Measurements from ENCODE around the gene TMIGD3. TPM values are rescaled to one million over a fixed set of nuclear protein-coding genes. Genes with fewer than 3 reads are reported as not detected.

TMIGD3 gene
- total RNA-seq, 1 experiment from 2014 or later: 0.88 TPM

GRCh38 chr1:111463029-111463683 lies 40.3 kb downstream of the TMIGD3 start:
- intact Hi-C loops (cut with micrococcal nuclease; ENCODE audit: unreplicated experiment): no loop called here
- Histone ChIP-seq H3K4me1 (peaks cover 4% of the 10 kb centered on the region; the same call in 1 of the 2 replicates), H3K9me3 (no peaks in the 10 kb centered on the region), H3K36me3 (ENCODE audit: control insufficient read depth, insufficient read depth, low read length) (no peaks in the 10 kb centered on the region), H3K27me3 (replicated peaks; ENCODE audit: control insufficient read depth, insufficient read depth, low read length) (no peaks in the 10 kb centered on the region), H3K4me3 (ENCODE audit: low read depth, low read length) (no peak overlapping the region)
- ChIA-PET POLR2A (no interaction called here), CTCF (no interaction called here)
- BruUV-seq (replicated peaks): no TSS peak
- H3K4me1 Mint-ChIP-seq (ENCODE audit: low read depth, unreplicated experiment): peaks cover 14% of the 10 kb centered on the region
- DNase-seq: no peak
- H3K9me3 Mint-ChIP-seq (ENCODE audit: unreplicated experiment): no peaks in the 10 kb centered on the region
- TF ChIP-seq, protein P1, sequence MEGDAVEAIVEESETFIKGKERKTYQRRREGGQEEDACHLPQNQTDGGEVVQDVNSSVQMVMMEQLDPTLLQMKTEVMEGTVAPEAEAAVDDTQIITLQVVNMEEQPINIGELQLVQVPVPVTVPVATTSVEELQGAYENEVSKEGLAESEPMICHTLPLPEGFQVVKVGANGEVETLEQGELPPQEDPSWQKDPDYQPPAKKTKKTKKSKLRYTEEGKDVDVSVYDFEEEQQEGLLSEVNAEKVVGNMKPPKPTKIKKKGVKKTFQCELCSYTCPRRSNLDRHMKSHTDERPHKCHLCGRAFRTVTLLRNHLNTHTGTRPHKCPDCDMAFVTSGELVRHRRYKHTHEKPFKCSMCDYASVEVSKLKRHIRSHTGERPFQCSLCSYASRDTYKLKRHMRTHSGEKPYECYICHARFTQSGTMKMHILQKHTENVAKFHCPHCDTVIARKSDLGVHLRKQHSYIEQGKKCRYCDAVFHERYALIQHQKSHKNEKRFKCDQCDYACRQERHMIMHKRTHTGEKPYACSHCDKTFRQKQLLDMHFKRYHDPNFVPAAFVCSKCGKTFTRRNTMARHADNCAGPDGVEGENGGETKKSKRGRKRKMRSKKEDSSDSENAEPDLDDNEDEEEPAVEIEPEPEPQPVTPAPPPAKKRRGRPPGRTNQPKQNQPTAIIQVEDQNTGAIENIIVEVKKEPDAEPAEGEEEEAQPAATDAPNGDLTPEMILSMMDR (IDR thresholded peaks at IDR 0.05; ENCODE audit: insufficient read depth in 1 of 2, low read depth in 1 of 2, low read length in 1 of 2, severe bottlenecking in 1 of 2, unreplicated experiment in 1 of 2): no peak
- no peak overlapping the region for H3K4me3 Mint-ChIP-seq (ENCODE audit: unreplicated experiment)
- H3K27ac Mint-ChIP-seq (ENCODE audit: unreplicated experiment): no peak overlapping the region
- H3K27me3 Mint-ChIP-seq (ENCODE audit: insufficient read depth, unreplicated experiment): no peaks in the 10 kb centered on the region
- H3K36me3 Mint-ChIP-seq (ENCODE audit: insufficient read depth, unreplicated experiment): peaks cover 7% of the 10 kb centered on the region

DNA sequence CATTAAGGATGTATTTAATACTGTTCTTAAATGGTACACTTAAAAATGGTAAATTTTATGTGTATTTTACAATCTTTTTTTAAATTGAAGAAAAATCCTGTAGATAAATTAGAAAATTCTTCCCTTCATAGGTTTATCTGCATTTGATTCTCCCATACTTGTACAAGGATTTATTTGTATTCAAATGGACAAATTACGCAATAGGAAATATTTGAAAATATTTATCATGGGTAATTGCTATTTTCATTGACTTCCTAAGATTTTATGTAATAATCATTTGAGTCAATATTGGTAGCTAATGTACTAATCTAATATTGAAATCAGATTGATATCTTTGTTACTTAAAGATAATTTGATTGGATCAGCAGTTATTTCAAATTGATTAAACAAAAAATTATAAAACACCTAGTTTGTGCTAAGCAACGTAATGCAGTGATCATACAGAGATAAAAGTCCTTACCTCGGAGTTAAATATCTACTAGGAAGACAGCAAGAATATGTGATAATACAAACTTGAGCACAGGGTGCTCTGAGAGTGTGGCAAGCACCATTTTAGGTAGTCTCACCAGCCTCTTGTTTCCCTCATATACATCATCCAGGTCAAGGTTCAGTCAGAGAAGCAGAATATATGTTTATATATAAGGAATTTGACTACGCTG lies 40.9 kb downstream of the TMIGD3 start:
- H3K4me3 ChIP-seq (ENCODE audit: low read depth, low read length): no peak overlapping the region
- DNase-seq: no peak
- intact Hi-C loops (cut with micrococcal nuclease; ENCODE audit: unreplicated experiment): no loop called here
- TF ChIP-seq, protein P1 (IDR thresholded peaks at IDR 0.05; ENCODE audit: insufficient read depth in 1 of 2, low read depth in 1 of 2, low read length in 1 of 2, severe bottlenecking in 1 of 2, unreplicated experiment in 1 of 2): no peak
- H3K27me3 ChIP-seq (replicated peaks; ENCODE audit: control insufficient read depth, insufficient read depth, low read length): no peaks in the 10 kb centered on the region
- Mint-ChIP-seq H3K4me1 (ENCODE audit: low read depth, unreplicated experiment) (peaks cover 14% of the 10 kb centered on the region), H3K36me3 (ENCODE audit: insufficient read depth, unreplicated experiment) (peaks cover 13% of the 10 kb centered on the region), H3K27me3 (ENCODE audit: insufficient read depth, unreplicated experiment) (no peaks in the 10 kb centered on the region), H3K4me3 (ENCODE audit: unreplicated experiment) (no peak overlapping the region), H3K9me3 (ENCODE audit: unreplicated experiment) (no peaks in the 10 kb centered on the region), H3K27ac (ENCODE audit: unreplicated experiment) (no peak overlapping the region)
- no peaks in the 10 kb centered on the region for H3K36me3 ChIP-seq (ENCODE audit: control insufficient read depth, insufficient read depth, low read length)
- no TSS peak for BruUV-seq (replicated peaks)
- no peaks in the 10 kb centered on the region for H3K9me3 ChIP-seq
- H3K4me1 ChIP-seq: peaks cover 4% of the 10 kb centered on the region; the same call in 1 of the 2 replicates
- ChIA-PET POLR2A (no interaction called here), CTCF (no interaction called here)

- no peak overlapping the region for H3K4me3 Mint-ChIP-seq (ENCODE audit: unreplicated experiment)
- H3K36me3 ChIP-seq (ENCODE audit: control insufficient read depth, insufficient read depth, low read length): no peaks in the 10 kb centered on the region
- CTCF ChIA-PET: no interaction called here
- no peaks in the 10 kb centered on the region for H3K9me3 Mint-ChIP-seq (ENCODE audit: unreplicated experiment)
- no peak for DNase-seq
- no peak overlapping the region for H3K4me3 ChIP-seq (ENCODE audit: low read depth, low read length)
- peaks cover 4% of the 10 kb centered on the region; the same call in 1 of the 2 replicates for H3K4me1 ChIP-seq
- peaks cover 14% of the 10 kb centered on the region for H3K4me1 Mint-ChIP-seq (ENCODE audit: low read depth, unreplicated experiment)
- peaks cover 21% of the 10 kb centered on the region for H3K36me3 Mint-ChIP-seq (ENCODE audit: insufficient read depth, unreplicated experiment)
- TF ChIP-seq, protein P1 (IDR thresholded peaks at IDR 0.05; ENCODE audit: insufficient read depth in 1 of 2, low read depth in 1 of 2, low read length in 1 of 2, severe bottlenecking in 1 of 2, unreplicated experiment in 1 of 2): no peak
- H3K27me3 Mint-ChIP-seq (ENCODE audit: insufficient read depth, unreplicated experiment): no peaks in the 10 kb centered on the region
- H3K9me3 ChIP-seq: no peaks in the 10 kb centered on the region
- intact Hi-C loops (cut with micrococcal nuclease; ENCODE audit: unreplicated experiment): no loop called here
- H3K27ac Mint-ChIP-seq (ENCODE audit: unreplicated experiment): no peak overlapping the region
- H3K27me3 ChIP-seq (replicated peaks; ENCODE audit: control insufficient read depth, insufficient read depth, low read length): no peaks in the 10 kb centered on the region
- POLR2A ChIA-PET: interaction anchor here (0.6 kb wide), 1 partner anchor 1388 kb away, joined by 3 read pairs; no protein-coding TSS in a partner anchor
- BruUV-seq (replicated peaks): no TSS peak
These were observed 41.7 kb downstream of the TMIGD3 start for GRCh38 chr1:111461765-111462164.
